D341Med (cell line): ENCODE measurements around the gene SBF1.

ENCODE experiments used
- DNase-seq: peaks from one replicate; pipeline ENCODE4 v3.0.0; 2012; ENCODE audit warnings: low spot score

The SBF1 gene

GRCh38 chr22:50505776-50506610 is 31.2 kb upstream of the SBF1 start:
- DNase-seq: no peak

GRCh38 chr22:50505276-50505775 is 30.5 kb upstream of the SBF1 start:
- DNase-seq: no peak

- DNase-seq: no peak
Measured at GRCh38 chr22:50504369-50505211, 29.8 kb upstream of the SBF1 start.

GRCh38 chr22:50503475-50504145 is 28.8 kb upstream of the SBF1 start:
- DNase-seq: no peak

- DNase-seq: no peak
Measured at GRCh38 chr22:50502628-50503474, 28.0 kb upstream of the SBF1 start.

- no peak for DNase-seq
Measured at GRCh38 chr22:50502096-50502495, 27.3 kb upstream of the SBF1 start.

GRCh38 chr22:50500452-50500851 is 25.6 kb upstream of the SBF1 start:
- no peak for DNase-seq

- DNase-seq: peak; percentile 77
Measured at GRCh38 chr22:50498322-50498890, 23.6 kb upstream of the SBF1 start.

GRCh38 chr22:50497093-50497492 is 22.3 kb upstream of the SBF1 start:
- DNase-seq: no peak

GRCh38 chr22:50490531-50491308 is 15.9 kb upstream of the SBF1 start:
- DNase-seq: no peak

- DNase-seq: no peak
Measured at GRCh38 chr22:50489363-50490243, 14.8 kb upstream of the SBF1 start.

- DNase-seq: no peak
Measured at GRCh38 chr22:50488886-50489285, 14.1 kb upstream of the SBF1 start.

- no peak for DNase-seq
Measured at GRCh38 chr22:50488006-50488677, 13.3 kb upstream of the SBF1 start.

- no peak for DNase-seq
Measured at GRCh38 chr22:50487290-50488005, 12.6 kb upstream of the SBF1 start.

GRCh38 chr22:50486561-50487289 is 11.9 kb upstream of the SBF1 start, which contains the start of gene MIOX:
MIOX (plus strand) TSS chr22:50486859; CDS start chr22:50486898, 39 bp downstream.
- no peak for DNase-seq

- DNase-seq: no peak
Measured at GRCh38 chr22:50485221-50486131, 10.6 kb upstream of the SBF1 start.
